Stromal cell of bone marrow (primary cell): ENCODE results near the gene MANSC4.
"Not testable (repeated sequence)": the region's sequence is repeated elsewhere in the genome, so short reads cannot be mapped to it uniquely, and the experiment has no call there.

Experiments used
- DNase-seq: peaks from one replicate; pipeline ENCODE4 v3.0.0-alpha.2; 2012; ENCODE audit warnings: low read depth

The MANSC4 gene

DNA sequence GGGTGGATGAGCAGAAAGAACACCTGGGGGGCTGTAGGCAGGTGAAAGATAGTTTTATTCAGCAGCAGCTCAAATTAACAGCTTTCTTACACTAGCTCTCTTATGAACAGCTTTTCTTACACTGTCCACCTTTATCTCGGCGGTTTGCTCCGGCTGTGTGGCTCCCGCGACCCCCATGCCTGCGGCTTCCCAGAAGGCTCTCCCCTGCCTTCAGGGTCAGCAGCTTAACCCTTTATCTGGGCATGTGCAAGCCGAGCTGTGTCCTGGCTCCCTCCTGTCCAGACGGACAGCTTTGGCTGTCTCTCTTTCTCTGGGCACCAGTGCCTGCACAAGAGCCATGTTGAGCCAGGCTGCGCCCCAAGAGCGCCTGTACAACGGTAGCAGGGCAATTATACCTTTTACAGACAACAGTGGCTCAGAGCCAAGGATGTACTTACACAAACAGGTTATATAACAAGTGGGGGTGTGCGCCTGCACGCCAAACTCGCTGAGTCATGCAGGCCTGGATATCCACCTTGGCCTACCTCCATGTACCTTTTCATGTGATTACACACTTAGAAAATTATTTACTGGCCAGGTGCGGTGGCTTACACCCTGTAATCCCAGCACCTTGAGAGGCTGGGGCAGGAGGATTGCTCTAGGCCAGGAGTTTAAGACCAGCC is 28.5 kb downstream of the MANSC4 start:
- DNase-seq, result no peak

DNA sequence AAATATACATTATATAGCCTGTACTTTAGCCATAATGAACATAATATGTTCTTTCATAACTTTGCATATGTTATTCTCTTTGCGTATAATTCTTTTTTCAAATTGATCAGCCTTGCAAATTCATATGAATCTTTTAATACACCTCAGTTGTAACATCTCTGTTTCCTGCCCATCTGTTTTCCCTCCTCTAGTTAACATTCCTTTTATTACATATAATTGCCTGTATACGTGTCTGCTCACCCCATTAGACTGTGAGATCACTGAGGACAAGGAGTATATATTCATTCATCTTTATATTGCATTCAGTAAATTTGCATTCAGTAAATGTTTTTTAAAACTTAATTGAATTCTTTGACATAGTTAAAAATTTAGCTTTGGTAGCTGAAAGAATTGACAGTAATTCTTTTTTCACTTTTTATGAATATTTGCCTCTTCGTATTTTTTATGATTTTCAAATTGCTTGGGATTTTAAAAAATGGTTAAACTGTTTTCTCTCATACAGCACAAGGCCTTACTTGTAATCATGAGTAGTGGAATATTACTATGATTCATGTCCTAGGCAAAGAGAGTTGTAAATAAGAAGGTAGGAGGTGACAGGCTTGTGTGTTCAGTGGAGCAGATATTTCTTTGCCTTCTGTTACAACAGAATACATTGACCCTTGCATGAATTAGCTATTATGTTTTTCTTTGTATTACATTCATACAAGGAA is 32.8 kb downstream of the MANSC4 start:
- peak; percentile 14 for DNase-seq

DNA sequence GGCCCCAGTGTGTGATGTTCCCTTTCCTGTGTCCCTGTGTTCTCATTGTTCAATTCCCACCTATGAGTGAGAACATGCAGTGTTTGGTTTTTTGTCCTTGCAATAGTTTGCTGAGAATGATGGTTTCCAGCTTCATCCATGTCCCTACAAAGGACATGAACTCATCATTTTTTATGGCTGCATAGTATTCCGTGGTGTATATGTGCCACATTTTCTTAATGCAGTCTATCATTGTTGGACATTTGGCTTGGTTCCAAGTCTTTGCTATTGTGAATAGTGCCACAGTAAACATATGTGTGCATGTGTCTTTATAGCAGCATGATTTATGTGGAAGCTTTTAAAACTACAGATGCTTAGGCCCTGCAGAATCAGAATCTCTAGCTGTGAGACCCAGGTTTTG is 34.3 kb downstream of the MANSC4 start:
- not testable (repeated sequence) for DNase-seq

DNA sequence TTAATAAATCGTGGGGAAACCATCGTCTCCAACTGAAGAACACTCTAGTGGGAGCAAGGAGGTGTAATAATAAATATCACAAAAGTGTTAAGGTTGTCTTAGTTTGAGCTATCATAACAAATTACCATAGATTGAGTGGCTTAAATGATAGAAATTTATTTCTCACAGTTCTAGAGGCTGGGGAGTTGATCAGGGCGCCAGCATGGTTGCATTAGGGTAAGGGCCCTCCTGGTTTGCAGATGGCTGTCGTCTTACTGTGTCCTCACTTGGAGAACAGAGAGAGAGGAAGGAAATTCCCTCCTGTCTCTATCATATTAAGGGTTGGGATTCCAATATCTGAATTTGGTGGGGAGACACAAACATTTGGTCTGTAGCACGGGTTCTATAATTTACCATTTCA is 36.4 kb downstream of the MANSC4 start:
- DNase-seq, result no peak

DNA sequence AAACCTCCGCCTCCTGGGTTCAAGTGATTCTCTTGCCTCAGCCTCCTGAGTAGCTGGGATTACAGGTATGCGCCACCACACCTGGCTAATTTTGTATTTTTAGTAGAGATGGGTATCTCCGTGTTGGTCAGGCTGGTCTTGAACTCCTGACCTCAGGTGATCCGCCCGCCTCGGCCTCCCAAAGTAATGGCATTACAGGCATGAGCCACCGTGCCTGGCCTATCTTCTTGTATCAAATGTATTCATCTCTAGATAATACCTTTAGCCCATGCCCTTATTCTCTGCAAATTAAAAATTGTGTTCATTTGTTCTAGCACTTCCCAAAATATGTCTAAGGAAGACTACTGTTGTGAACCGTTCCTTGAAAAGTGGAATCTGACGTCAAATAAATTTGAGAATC is 45.7 kb downstream of the MANSC4 start:
- DNase-seq, result not testable (repeated sequence)

DNA sequence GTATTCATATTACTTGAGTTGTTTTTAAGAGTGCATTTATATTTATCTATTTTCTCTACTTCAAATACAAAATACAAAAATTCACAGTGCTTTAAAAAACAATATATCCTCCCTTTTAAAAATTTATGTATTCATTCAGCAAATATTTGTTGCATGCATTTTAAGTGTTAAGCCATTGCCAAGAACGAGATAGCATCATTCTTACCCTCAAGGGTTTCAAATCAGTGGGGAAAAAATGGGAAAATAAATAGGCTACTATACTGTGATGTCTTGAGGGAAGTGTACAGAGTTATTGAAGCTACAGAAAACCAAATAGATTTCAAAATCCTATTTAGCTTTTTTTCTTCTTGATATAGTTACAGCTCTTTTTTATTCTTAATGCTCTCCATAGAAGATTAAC is 46.2 kb downstream of the MANSC4 start:
- DNase-seq, result no peak

DNA sequence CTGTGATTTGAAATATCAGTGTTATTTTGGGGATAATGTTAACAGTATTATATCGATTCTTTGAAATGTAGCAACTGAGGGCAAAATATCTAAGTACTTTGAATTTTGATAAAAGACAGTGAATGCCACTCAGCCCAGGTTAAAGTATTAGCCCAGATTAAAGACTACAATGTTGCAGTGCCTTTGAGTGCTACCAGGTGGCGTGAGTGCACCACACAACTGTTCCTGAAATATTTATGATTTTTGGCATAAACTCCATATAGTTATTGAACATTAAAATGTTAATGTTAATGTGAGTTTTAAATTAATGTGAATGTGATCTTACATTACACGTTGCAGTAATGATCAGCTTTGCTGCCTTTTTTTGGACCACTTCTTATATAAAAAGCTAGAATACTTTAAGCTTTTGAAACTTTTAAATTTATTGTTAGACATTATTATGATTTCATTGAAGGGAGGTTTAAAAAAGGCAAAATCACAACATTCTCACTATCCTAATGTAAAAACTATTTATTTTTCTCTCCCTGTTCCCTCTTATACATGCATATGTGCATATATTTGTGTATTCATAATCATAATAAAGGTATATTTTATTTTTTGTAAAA is 46.9 kb downstream of the MANSC4 start:
- peak; percentile 14 for DNase-seq

DNA sequence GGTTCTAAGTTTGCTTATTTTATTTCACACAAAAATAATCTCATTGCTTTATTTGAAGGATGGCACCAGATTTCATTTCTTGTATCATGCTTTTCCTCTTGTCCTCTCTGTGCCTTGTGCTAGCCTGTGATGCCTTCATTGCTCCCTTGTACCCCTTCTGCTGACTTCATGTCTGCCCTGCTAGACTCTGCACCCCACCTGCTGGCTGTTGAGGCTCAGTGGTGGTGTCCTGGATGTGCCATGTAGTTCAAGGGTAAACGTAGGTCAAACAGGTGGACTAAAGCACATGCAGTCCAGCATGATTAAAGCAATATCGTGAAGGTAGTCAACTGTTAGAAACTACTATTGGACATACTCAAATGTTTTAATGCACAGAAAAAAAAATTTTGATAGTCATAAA is 47.8 kb downstream of the MANSC4 start:
- DNase-seq, result no peak

DNA sequence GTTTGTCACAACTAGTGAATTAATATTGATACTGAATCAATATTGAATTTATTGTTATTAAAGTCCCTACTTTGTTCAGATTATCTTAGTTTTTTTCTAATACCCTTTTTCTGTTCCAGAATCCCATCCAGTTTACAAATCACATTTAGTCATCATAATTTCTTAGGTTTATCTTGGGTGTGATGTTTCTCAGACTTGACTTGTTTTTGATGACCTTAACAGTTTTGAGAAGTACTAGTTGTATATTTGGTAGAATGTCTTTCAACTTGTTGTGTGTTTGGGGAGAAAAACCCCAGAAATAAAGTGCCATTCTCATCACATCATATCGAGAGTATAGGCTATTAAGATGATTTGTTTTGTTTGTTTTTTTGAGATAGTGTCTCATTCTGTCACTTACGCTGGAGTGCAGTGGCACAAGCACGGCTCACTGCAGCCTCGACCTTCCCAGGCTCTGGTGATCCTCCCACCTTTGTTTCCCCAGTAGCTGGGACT is 49.9 kb downstream of the MANSC4 start:
- DNase-seq, result no peak

DNA sequence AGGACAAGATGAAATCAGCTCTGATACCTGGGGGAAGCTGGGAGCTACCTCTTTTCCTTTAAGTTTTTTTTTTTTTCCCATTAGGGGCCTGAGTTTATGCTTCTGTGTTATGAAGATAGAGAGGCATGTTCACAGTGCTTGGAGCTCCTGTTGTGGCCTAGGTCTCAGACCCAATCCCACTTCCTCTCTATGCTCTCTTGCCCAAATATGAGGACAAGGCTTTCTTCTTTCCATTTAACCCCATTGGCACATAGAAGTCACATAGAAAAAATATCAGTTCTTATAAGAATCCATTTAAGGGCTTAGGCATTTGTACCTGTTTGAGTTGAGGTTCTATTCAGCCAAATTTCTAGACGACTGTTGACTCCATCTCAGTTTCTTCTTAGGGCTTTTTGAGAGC is 56.8 kb downstream of the MANSC4 start:
- no peak for DNase-seq
